PC-9 (cell line): Measurements from ENCODE around the gene PFN4. TPM values are rescaled to one million over a fixed set of nuclear protein-coding genes. Genes with fewer than 3 reads are reported as not detected.

Experiments
- BruUV-seq: library from RNA; stranded (reverse); fragments of 400-500 nt; replicated peaks from 2 replicates; lab custom pipeline; 2021; lab: Mats Ljungman, UMichigan
- CTCF ChIA-PET: fragments of 300-600 bp; sonication (Branson Sonifier 250); formaldehyde crosslinking; loops from one replicate; lab custom pipeline; 2022; ENCODE audit warnings: antibody characterized with exemption; lab: Charles Lee
- POLR2A ChIA-PET: fragments of 300-600 bp; sonication (Branson Sonifier 250); formaldehyde crosslinking; loops from one replicate; lab custom pipeline; 2022; ENCODE audit warnings: antibody characterized with exemption; ENCODE audit not compliant: unreplicated experiment; lab: Charles Lee
- DNase-seq, 2 experiments: peaks; one replicate each; pipeline versions ENCODE4 v3.0.0 to v3.0.0-alpha.2; 2015 to 2022; ENCODE audit warnings: mixed read lengths in 1 of 2
- H2AFZ ChIP-seq: fragments of 200-600 bp; sonication (generic); 2 replicates; pipeline ENCODE4 v1.8.1; 2017; ENCODE audit warnings: antibody characterized with exemption
- H3F3A ChIP-seq: fragments of 200-600 bp; sonication (generic); 2 replicates; pipeline ENCODE4 v1.8.1; 2017; ENCODE audit warnings: antibody characterized with exemption, mild to moderate bottlenecking, low read depth; ENCODE audit not compliant: insufficient read depth
- H3K27ac ChIP-seq: fragments of 200-600 bp; sonication (generic); 2 replicates; pipeline ENCODE4 v1.6.1; 2016; ENCODE audit warnings: mixed run types
- H3K27me3 ChIP-seq: fragments of 200-600 bp; sonication (generic); 2 replicates; pipeline ENCODE4 v1.6.1; 2016; ENCODE audit warnings: low read depth, mixed run types; ENCODE audit not compliant: insufficient read depth
- H3K36me3 ChIP-seq: fragments of 200-600 bp; sonication (generic); 2 replicates; pipeline ENCODE4 v1.6.1; 2016; ENCODE audit warnings: low read depth, mixed run types
- H3K4me1 ChIP-seq: fragments of 200-600 bp; sonication (generic); replicated peaks from 2 replicates; pipeline ENCODE4 v1.6.1; 2016; ENCODE audit warnings: mixed run types; ENCODE audit not compliant: insufficient read depth
- H3K4me2 ChIP-seq: fragments of 200-600 bp; sonication (generic); 2 replicates; pipeline ENCODE4 v1.6.1; 2017; ENCODE audit warnings: mixed run types
- H3K4me3 ChIP-seq: fragments of 200-600 bp; sonication (generic); 2 replicates; pipeline ENCODE4 v1.6.1; 2016; ENCODE audit warnings: mixed run types
- H3K79me2 ChIP-seq: fragments of 200-600 bp; sonication (generic); 2 replicates; pipeline ENCODE4 v1.6.1; 2017; ENCODE audit warnings: low read depth, mixed run types
- H3K9me2 ChIP-seq: fragments of 200-600 bp; sonication (generic); 2 replicates; pipeline ENCODE4 v1.8.1; 2017; ENCODE audit warnings: mild to moderate bottlenecking; ENCODE audit not compliant: insufficient read depth
- H3K9me3 ChIP-seq: fragments of 200-600 bp; sonication (generic); 2 replicates; pipeline ENCODE4 v1.8.1; 2016; ENCODE audit warnings: low read depth; ENCODE audit not compliant: insufficient read depth
- H4K20me1 ChIP-seq: fragments of 200-600 bp; sonication (generic); 2 replicates; pipeline ENCODE4 v1.8.1; 2017; ENCODE audit not compliant: insufficient read depth
- EZH2 ChIP-seq: fragments of 200-600 bp; sonication (generic); IDR thresholded peaks from 2 replicates; pipeline ENCODE4 v1.8.0; 2017; ENCODE audit warnings: antibody characterized with exemption, low read depth
- intact Hi-C: fragments of 100-400 bp; cut with micrococcal nuclease; formaldehyde crosslinking; loops from one replicate; pipeline ENCODE4 v1.10.0; 2022; ENCODE audit not compliant: unreplicated experiment
- total RNA-seq: library from RNA; stranded (reverse); gene quantifications from 2 replicates; pipeline ENCODE4 v1.2.3, GENCODE V29; 2021
- TF ChIP-seq, protein P1 (sequence below): fragments of 200-600 bp; sonication (generic); conservative IDR thresholded peaks from 2 replicates; pipeline ENCODE4 v1.6.1; 2017; ENCODE audit warnings: mixed run types, antibody characterized with exemption, mild to moderate bottlenecking, moderate library complexity

The PFN4 gene
- total RNA-seq, 1 experiment from 2014 or later: 1.2 TPM

DNA sequence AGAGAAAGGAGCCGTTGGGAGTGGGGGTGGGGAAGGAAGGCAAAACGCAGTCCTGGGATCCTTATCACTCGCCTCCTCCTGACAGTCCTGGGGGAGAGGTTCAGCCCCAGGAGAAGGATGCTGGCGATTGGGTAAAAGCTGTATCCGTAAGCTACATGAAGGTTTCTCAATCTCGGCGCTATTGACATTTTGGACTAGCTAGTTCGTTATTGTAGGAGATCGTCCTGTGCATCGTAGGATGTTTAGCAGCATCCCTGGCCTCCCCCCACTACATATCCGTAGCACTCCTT is 38.0 kb downstream of the PFN4 start:
- no peaks in the 10 kb centered on the region for H3K27me3 ChIP-seq
- DNase-seq: no peak
- ChIA-PET POLR2A (no interaction called here), CTCF (interaction anchor here (0.8 to 1.8 kb wide), 2 partner anchors 40 to 260 kb away, joined by 3 to 6 read pairs; no protein-coding TSS in a partner anchor)
- H4K20me1 ChIP-seq: no peaks in the 10 kb centered on the region
- intact Hi-C loops: loop anchor here (2.0 kb wide), 2 partner anchors 70 to 142 kb away; no protein-coding TSS in a partner anchor
- no peaks in the 10 kb centered on the region for H3K36me3 ChIP-seq
- peak overlapping the region; percentile 71 for H3K4me3 ChIP-seq
- H3K4me2 ChIP-seq: peak overlapping the region; percentile 86
- H3K9me2 ChIP-seq: no peaks in the 10 kb centered on the region
- H3K27ac ChIP-seq: peak overlapping the region; percentile 61
- no TSS peak for BruUV-seq
- H2AFZ ChIP-seq: peak overlapping the region; percentile 95
- no peaks in the 10 kb centered on the region for H3K79me2 ChIP-seq
- peaks cover 27% of the 10 kb centered on the region for H3F3A ChIP-seq
- H3K9me3 ChIP-seq: no peaks in the 10 kb centered on the region
- H3K4me1 ChIP-seq: peaks cover 18% of the 10 kb centered on the region
- TF ChIP-seq EZH2: no peak
- TF ChIP-seq, protein P1, sequence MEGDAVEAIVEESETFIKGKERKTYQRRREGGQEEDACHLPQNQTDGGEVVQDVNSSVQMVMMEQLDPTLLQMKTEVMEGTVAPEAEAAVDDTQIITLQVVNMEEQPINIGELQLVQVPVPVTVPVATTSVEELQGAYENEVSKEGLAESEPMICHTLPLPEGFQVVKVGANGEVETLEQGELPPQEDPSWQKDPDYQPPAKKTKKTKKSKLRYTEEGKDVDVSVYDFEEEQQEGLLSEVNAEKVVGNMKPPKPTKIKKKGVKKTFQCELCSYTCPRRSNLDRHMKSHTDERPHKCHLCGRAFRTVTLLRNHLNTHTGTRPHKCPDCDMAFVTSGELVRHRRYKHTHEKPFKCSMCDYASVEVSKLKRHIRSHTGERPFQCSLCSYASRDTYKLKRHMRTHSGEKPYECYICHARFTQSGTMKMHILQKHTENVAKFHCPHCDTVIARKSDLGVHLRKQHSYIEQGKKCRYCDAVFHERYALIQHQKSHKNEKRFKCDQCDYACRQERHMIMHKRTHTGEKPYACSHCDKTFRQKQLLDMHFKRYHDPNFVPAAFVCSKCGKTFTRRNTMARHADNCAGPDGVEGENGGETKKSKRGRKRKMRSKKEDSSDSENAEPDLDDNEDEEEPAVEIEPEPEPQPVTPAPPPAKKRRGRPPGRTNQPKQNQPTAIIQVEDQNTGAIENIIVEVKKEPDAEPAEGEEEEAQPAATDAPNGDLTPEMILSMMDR: no peak

DNA sequence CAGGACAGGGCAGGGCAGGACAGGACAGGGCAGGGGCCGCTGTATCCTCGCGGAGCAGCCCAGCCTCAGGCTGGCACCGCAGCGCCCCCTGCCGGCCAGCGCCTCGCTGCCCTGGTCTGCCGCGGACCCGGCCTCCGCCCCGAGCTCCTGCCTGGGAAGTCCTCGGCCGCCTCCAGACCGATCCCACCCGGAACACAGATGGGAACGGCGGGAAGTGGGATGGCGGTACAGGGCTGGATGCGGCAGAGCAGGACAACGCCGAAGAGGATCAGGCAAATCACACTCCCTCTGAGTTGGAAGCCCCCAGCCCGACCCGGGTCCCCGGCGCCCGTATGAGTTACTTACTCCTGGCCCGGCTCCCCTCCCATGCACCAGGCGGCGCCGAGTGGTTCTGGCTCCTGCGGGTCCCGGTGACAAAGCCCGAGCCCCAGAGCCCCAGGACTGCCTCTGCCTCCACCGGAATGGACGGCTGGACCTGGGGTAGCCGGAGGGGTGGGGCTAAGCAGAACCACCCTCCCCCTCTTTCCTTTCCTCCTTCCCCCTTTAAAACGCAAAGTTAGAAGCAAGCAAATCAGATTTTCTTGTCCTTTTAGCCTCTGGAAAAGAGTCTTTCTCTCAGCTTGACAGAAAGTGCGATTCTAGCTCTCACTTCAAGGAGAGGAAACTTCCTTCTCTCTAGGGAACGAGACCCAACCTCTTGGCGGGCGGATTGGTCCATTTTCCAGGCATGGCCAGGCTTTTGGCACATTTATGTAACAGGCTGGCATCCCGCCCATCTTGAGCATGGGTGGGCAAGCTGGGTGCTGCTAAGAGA is 38.5 kb downstream of the PFN4 start, which contains the start of gene TP53I3:
TSS of gene TP53I3 (minus strand) at position 449 of the 814 bp plus-strand sequence. CDS start 508 bp downstream, outside the sequence.
- Histone ChIP-seq H2AFZ (peak within 1 kb of the TSS; percentile 95), H4K20me1 (no peaks in the 10 kb centered on the region), H3K27ac (peak within 1 kb of the TSS; percentile 61), H3F3A (peaks cover 27% of the 10 kb centered on the region), H3K4me3 (peak within 1 kb of the TSS; percentile 71), H3K79me2 (no peaks in the 10 kb centered on the region), H3K4me1 (peaks cover 18% of the 10 kb centered on the region), H3K36me3 (no peaks in the 10 kb centered on the region), H3K9me2 (no peaks in the 10 kb centered on the region), H3K4me2 (peak within 1 kb of the TSS; percentile 86), H3K9me3 (no peaks in the 10 kb centered on the region), H3K27me3 (no peaks in the 10 kb centered on the region)
- ChIA-PET CTCF (interaction anchor here (0.6 to 1.8 kb wide), 8 partner anchors 24 to 260 kb away, joined by 3 to 14 read pairs (median 3); partner anchors contain the start of genes ATAD2B and WDCP), POLR2A (interaction anchor here (0.5 to 1.5 kb wide), 6 partner anchors 23 to 372 kb away, joined by 3 to 9 read pairs (median 5); partner anchors contain the start of gene ATAD2B)
- no peak for TF ChIP-seq EZH2
- TF ChIP-seq, protein P1: peak; percentile 96
- intact Hi-C loops: loop anchor here (1.0 to 5.0 kb wide), 11 partner anchors 8 to 708 kb away; partner anchors contain the start of genes ATAD2B, CENPO, FAM228B and ITSN2
- BruUV-seq: TSS peak; percentile 77
- DNase-seq: peak; percentile 75 to 91

DNA sequence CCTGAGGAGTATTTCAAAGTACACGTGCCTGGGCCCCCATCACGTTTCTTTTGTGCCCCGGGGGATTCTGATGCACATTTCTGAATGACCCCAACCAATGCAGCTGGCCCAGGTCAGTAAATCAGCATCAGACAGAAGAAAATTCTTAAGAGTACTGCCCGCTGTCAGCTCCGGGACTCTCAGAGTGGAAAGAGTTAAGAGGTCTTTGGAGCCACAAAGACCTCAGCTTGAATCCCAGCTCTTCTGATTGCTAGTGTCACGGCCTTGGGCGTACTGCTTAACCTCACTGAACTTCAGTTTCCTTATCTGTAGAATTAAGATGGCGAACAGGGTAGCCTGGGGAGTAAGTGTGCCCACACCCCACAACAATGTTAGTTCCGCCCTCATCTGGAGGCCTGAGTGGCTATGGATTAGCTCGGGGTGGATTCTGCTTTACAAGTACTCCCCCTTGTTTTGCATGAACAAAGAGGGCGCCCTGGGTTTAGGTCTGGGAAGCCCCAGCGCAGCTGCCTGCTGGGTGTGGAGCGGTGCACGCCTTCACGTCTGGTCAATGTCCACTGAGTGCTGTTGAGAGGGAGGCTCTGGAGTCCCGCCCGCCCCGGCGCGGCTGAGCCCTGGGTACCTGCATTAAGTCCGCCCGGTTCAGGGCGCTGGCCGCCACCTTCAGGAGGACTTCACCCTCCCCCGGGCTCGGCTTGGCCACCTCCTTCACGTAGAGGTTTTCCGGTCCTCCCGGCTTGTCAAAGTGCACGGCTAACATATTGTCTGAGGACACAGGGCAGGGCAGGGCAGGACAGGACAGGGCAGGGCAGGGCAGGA is 39.4 kb downstream of the PFN4 start:
- H3K4me1 ChIP-seq: peaks cover 18% of the 10 kb centered on the region
- H4K20me1 ChIP-seq: no peaks in the 10 kb centered on the region
- TSS peak; percentile 50 for BruUV-seq
- H3F3A ChIP-seq: peaks cover 27% of the 10 kb centered on the region
- peak overlapping the region; percentile 86 for H3K4me2 ChIP-seq
- DNase-seq: peak; percentile 86 to 96
- H3K4me3 ChIP-seq: peak overlapping the region; percentile 71
- POLR2A ChIA-PET: interaction anchor here (0.5 to 1.5 kb wide), 9 partner anchors 23 to 373 kb away, joined by 3 to 9 read pairs (median 4); partner anchors contain the start of genes ATAD2B and WDCP
- H2AFZ ChIP-seq: peak overlapping the region; percentile 95
- H3K27me3 ChIP-seq: no peaks in the 10 kb centered on the region
- peak overlapping the region; percentile 61 for H3K27ac ChIP-seq
- CTCF ChIA-PET: interaction anchor here (0.6 to 1.8 kb wide), 8 partner anchors 25 to 693 kb away, joined by 3 to 14 read pairs (median 6); partner anchors contain the start of genes ATAD2B and WDCP
- TF ChIP-seq EZH2: no peak
- TF ChIP-seq, protein P1: no peak
- no peaks in the 10 kb centered on the region for H3K9me2 ChIP-seq
- no peaks in the 10 kb centered on the region for H3K36me3 ChIP-seq
- no peaks in the 10 kb centered on the region for H3K79me2 ChIP-seq
- intact Hi-C loops: loop anchor here (1.0 to 5.0 kb wide), 11 partner anchors 7 to 709 kb away; partner anchors contain the start of genes ATAD2B, CENPO, FAM228B and ITSN2
- H3K9me3 ChIP-seq: no peaks in the 10 kb centered on the region
